Ishikawa (cell line): ENCODE results near the gene GTPBP2.

Experiments
- RAD21 ChIP-seq: IDR thresholded peaks from 2 replicates; pipeline ENCODE4 v1.6.1; 2012; ENCODE audit warnings: low read depth
- TAF1 ChIP-seq: IDR thresholded peaks from 2 replicates; pipeline ENCODE4 v1.6.1; 2012; ENCODE audit warnings: low read depth, mild to moderate bottlenecking

GRCh38 chr6:43570876-43571441 is 58.1 kb downstream of the GTPBP2 start:
- no peak for TF ChIP-seq RAD21
- no peak for TF ChIP-seq TAF1
